Endodermal cell (in vitro differentiated cells): ENCODE data around the gene TRABD2B. TPM values are rescaled to one million over a fixed set of nuclear protein-coding genes. Genes with fewer than 3 reads are reported as not detected.
A peak's percentile ranks its signal among the peaks of the same experiment; 100 is the strongest.

Experiments
- DNase-seq: peaks from one replicate; pipeline ENCODE4 v3.0.0-alpha.2; 2017
- H3K27ac ChIP-seq: 2 replicates; pipeline ENCODE4 v1.5.1; 2013; ENCODE audit warnings: mild to moderate bottlenecking, low read depth, low read length, moderate library complexity
- H3K27me3 ChIP-seq: 2 replicates; pipeline ENCODE4 v1.6.1; 2013; ENCODE audit warnings: mild to moderate bottlenecking, low read length, moderate library complexity; ENCODE audit not compliant: insufficient read depth, control insufficient read depth, poor library complexity, severe bottlenecking
- H3K36me3 ChIP-seq: 2 replicates; pipeline ENCODE4 v1.7.0; 2013; ENCODE audit warnings: mild to moderate bottlenecking, low read length, moderate library complexity; ENCODE audit not compliant: control insufficient read depth, insufficient read depth
- H3K4me1 ChIP-seq: one replicate; pipeline ENCODE4 v1.7.0; 2013; ENCODE audit warnings: low read length; ENCODE audit not compliant: control insufficient read depth, insufficient read depth
- H3K4me3 ChIP-seq: 2 replicates; pipeline ENCODE4 v1.5.1; 2013; ENCODE audit warnings: mild to moderate bottlenecking, low read length, moderate library complexity
- H3K9ac ChIP-seq: 2 replicates; pipeline ENCODE4 v1.6.1; 2013; ENCODE audit warnings: mild to moderate bottlenecking, low read length, moderate library complexity; ENCODE audit not compliant: poor library complexity, severe bottlenecking; ENCODE audit errors: extremely low read depth
- H3K9me3 ChIP-seq: 2 replicates; pipeline ENCODE4 v1.6.1; 2013; ENCODE audit warnings: mild to moderate bottlenecking, low read length, moderate library complexity; ENCODE audit not compliant: control insufficient read depth
- H3K27ac Mint-ChIP-seq: 2 replicates; pipeline ENCODE4 v1.8.0; 2020; ENCODE audit warnings: mixed read lengths
- H3K27me3 Mint-ChIP-seq: 2 replicates; pipeline ENCODE4 v1.8.0; 2021; ENCODE audit warnings: mild to moderate bottlenecking, mixed read lengths; ENCODE audit not compliant: insufficient read depth
- H3K36me3 Mint-ChIP-seq: 2 replicates; pipeline ENCODE4 v1.8.0; 2020; ENCODE audit warnings: low read depth, mixed read lengths
- H3K4me1 Mint-ChIP-seq: 2 replicates; pipeline ENCODE4 v1.8.0; 2020; ENCODE audit warnings: mixed read lengths
- H3K4me3 Mint-ChIP-seq: 2 replicates; pipeline ENCODE4 v1.8.0; 2020; ENCODE audit warnings: mild to moderate bottlenecking, moderate library complexity, mixed read lengths
- H3K9me3 Mint-ChIP-seq: 2 replicates; pipeline ENCODE4 v1.8.0; 2020; ENCODE audit warnings: mild to moderate bottlenecking, mixed read lengths
- WGBS, 2 experiments: methylation state at CpG; one replicate each; pipeline versions ENCODE4 v1.1.5 to v1.1.7; 2013; ENCODE audit warnings: missing lambda C conversion rate in 2 of 2, mixed read lengths in 1 of 2; ENCODE audit not compliant: insufficient coverage in 1 of 2, insufficient read length in 1 of 2; 5-methylcytosine and 5-hydroxymethylcytosine counted together
- total RNA-seq, 2 donors: library from RNA; stranded (reverse); fragmentation: NEBNext Ultra II Directional in 1 of 2; extraction: Animal tissue kit (Norgen Biotek cat#: 25700) in 1 of 2; gene quantifications; 2 replicates in 1 of 2; 3 replicates in 1 of 2; pipeline ENCODE4 v1.2.1, GENCODE V29; 2021
- TF ChIP-seq, protein P1 (sequence below): fragments of 200-600 bp; sonication (generic); conservative IDR thresholded peaks from 2 replicates; pipeline ENCODE4 v1.5.0; 2021; ENCODE audit warnings: antibody characterized with exemption, mild to moderate bottlenecking

Gene TRABD2B
- total RNA-seq, 2 donors from 2014 or later, result 24.4 to 28.0 TPM

DNA sequence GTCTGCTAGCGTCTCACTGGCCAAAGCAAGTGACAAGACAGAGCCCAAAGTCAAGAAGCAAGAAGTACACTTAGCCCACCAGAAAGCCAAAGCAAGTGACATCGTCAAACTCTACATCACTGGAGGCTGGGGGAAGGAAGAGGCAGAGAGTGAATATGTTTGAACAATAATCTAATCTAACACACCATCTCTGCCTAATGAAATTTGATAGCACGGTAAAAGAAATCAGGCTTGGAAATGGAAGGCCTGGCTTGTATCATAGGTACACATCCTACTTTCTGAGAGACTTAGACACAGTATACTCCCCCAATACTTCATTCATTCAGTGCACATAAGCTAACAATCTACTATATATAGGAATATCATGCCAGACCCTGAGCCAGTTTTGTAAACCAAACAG lies 26.3 kb downstream of the TRABD2B start:
- no peaks in the 10 kb centered on the region for H3K27me3 Mint-ChIP-seq
- Histone ChIP-seq H3K4me1 (peaks cover 31% of the 10 kb centered on the region), H3K9me3 (no peaks in the 10 kb centered on the region), H3K27me3 (no peaks in the 10 kb centered on the region), H3K36me3 (peaks cover 46% of the 10 kb centered on the region), H3K4me3 (peak overlapping the region; percentile 46), H3K27ac (no peak overlapping the region), H3K9ac (no peak overlapping the region)
- peaks cover 10% of the 10 kb centered on the region for H3K36me3 Mint-ChIP-seq
- WGBS, 2 experiments, result 80 to 94% methylated on average over 1 to 2 of the region's 3 CpGs
- DNase-seq, result no peak
- TF ChIP-seq, protein P1, sequence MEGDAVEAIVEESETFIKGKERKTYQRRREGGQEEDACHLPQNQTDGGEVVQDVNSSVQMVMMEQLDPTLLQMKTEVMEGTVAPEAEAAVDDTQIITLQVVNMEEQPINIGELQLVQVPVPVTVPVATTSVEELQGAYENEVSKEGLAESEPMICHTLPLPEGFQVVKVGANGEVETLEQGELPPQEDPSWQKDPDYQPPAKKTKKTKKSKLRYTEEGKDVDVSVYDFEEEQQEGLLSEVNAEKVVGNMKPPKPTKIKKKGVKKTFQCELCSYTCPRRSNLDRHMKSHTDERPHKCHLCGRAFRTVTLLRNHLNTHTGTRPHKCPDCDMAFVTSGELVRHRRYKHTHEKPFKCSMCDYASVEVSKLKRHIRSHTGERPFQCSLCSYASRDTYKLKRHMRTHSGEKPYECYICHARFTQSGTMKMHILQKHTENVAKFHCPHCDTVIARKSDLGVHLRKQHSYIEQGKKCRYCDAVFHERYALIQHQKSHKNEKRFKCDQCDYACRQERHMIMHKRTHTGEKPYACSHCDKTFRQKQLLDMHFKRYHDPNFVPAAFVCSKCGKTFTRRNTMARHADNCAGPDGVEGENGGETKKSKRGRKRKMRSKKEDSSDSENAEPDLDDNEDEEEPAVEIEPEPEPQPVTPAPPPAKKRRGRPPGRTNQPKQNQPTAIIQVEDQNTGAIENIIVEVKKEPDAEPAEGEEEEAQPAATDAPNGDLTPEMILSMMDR, result no peak
- no peak overlapping the region for H3K27ac Mint-ChIP-seq
- no peak overlapping the region for H3K4me3 Mint-ChIP-seq
- no peaks in the 10 kb centered on the region for H3K9me3 Mint-ChIP-seq
- H3K4me1 Mint-ChIP-seq, result peaks cover 71% of the 10 kb centered on the region

DNA sequence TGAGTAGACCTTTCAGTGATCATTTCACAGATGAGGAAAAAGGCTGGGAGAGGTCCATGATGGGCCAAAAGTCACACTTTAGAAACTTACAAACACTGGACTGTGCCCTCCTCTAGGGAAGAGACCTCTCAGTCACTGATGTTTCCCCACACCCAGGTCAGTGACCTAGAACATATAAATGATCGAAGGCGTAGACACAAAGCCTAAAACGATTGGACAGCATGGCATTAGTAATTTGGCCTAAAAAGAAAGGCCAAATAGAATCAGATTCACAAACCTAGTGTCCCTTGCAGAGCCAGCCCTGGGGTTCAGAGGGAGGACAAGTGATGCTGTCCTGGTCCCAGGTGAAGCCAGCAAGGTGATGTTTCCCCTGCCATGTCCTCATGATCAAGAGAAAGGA lies 27.7 kb downstream of the TRABD2B start:
- Mint-ChIP-seq H3K27ac (no peak overlapping the region), H3K4me1 (peaks cover 69% of the 10 kb centered on the region), H3K4me3 (no peak overlapping the region), H3K27me3 (no peaks in the 10 kb centered on the region), H3K36me3 (peaks cover 9% of the 10 kb centered on the region), H3K9me3 (no peaks in the 10 kb centered on the region)
- Histone ChIP-seq H3K4me3 (peak overlapping the region; percentile 39), H3K4me1 (peaks cover 26% of the 10 kb centered on the region), H3K27ac (no peak overlapping the region), H3K36me3 (peaks cover 34% of the 10 kb centered on the region), H3K9ac (no peak overlapping the region), H3K9me3 (no peaks in the 10 kb centered on the region), H3K27me3 (no peaks in the 10 kb centered on the region)
- WGBS, 2 experiments, result 94 to 97% methylated on average over 3 of the region's 3 CpGs
- TF ChIP-seq, protein P1, result no peak
- DNase-seq, result peak; percentile 36

DNA sequence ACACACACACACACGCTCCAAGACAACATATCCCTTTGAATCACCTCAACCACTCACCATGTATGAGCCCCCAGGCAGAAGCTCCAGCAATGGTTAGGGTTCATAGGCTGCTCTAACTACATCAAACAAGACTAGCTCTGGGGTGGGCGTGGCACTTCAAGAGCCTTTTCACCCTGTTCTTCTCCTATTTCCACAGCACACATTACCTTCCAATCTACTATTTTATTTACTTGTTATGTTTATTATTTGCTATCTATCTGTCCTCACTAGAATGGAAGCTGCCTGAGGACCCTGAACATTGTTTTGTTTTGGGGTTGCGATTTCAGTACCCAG lies 28.7 kb downstream of the TRABD2B start:
- TF ChIP-seq, protein P1, result no peak

More for the DNA sequence above, 28.7 kb downstream of the TRABD2B start:
- no peaks in the 10 kb centered on the region for H3K9me3 Mint-ChIP-seq
- peaks cover 3% of the 10 kb centered on the region for H3K36me3 Mint-ChIP-seq
- H3K27ac Mint-ChIP-seq, result no peak overlapping the region
- H3K27ac ChIP-seq, result no peak overlapping the region
- H3K4me3 Mint-ChIP-seq, result no peak overlapping the region
- H3K4me1 Mint-ChIP-seq, result peaks cover 77% of the 10 kb centered on the region
- H3K27me3 Mint-ChIP-seq, result no peaks in the 10 kb centered on the region
- peak; percentile 6 for DNase-seq
- no peaks in the 10 kb centered on the region for H3K27me3 ChIP-seq
- H3K9me3 ChIP-seq, result no peaks in the 10 kb centered on the region
- H3K36me3 ChIP-seq, result peaks cover 24% of the 10 kb centered on the region
- H3K4me3 ChIP-seq, result no peak overlapping the region
- 96% methylated on average over 3 of the region's 3 CpGs; no CpG with 5 or more reads in 1 of the 2 experiments for WGBS, 2 experiments
- peaks cover 31% of the 10 kb centered on the region for H3K4me1 ChIP-seq
- no peak overlapping the region for H3K9ac ChIP-seq
